Myocyte (in vitro differentiated cells): ENCODE measurements around the gene LCOR. TPM values are rescaled to one million over a fixed set of nuclear protein-coding genes. Genes with fewer than 3 reads are reported as not detected.
"Not testable (repeated sequence)": the region's sequence is repeated elsewhere in the genome, so short reads cannot be mapped to it uniquely, and the experiment has no call there.

Source experiments
- DNase-seq: peaks from one replicate; pipeline ENCODE4 v3.0.0-alpha.2; 2012; ENCODE audit warnings: low read depth
- polyA plus RNA-seq: library from polyadenylated mRNA; unstranded; fragments of >200 nt; gene quantifications from one replicate; pipeline ENCODE4 v1.2.1, GENCODE V29; 2012; ENCODE audit warnings: missing spikeins
- total RNA-seq: library from RNA; depleted of rRNA; stranded (reverse); fragments of >200 nt; gene quantifications from 2 replicates; pipeline ENCODE4 v1.2.3, GENCODE V29; 2014

LCOR gene
- 15.6 and 16.8 TPM in 2 replicates for total RNA-seq
- polyA plus RNA-seq: 3.2 TPM

DNA sequence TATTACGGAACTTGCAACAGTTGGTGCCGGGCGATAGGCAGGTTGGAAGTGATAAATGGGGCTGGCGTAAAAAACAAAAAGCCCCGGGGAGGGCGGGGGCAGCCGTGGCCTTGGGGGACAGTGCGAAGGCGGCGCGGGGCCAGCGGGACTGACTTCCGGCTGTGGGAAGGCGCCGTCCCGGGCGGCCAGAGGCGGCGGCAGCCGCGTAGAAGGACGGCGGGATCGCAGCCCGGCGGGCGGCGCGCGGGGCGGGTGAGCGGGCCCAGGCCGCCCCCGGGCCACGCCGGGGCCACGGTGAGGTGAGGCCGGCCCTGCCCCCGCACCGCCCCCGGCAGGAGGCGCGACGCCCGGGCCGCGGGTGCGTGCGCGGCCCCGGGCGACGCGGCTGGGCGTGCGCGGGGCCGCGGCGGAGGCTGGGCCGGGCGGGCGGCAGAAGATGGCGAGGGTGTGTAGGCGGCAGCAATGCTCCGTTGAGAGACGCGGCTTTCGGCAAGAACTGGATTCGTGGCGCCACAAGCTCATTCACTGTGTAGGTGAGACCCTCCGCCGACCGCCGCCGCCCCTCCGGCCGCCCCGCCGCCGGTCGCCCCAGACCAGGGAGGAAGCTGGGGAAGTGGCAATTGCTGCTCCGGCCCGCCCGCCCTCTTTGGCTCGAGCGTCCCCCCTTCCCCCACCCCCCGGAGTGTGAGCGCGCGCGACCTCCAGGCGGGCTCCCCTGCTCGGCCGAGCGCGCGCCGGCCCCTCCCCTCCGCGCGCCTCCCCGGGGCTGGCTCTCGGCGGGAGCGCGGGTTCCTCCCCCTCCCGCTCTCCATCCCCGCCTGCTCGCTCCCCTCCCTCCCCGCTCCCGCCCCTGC lies at the start of gene LCOR:
TSS of gene LCOR (plus strand) at position 432 of the 854 bp plus-strand sequence. CDS start 116,760 bp downstream, outside the sequence.
- DNase-seq: peak; percentile 89

- no peak for DNase-seq
Observed at GRCh38 chr10:96784253-96784652, 47.8 kb upstream of the LCOR start.

GRCh38 chr10:96789571-96790108 lies 42.5 kb upstream of the LCOR start:
- DNase-seq: peak; percentile 49

DNA sequence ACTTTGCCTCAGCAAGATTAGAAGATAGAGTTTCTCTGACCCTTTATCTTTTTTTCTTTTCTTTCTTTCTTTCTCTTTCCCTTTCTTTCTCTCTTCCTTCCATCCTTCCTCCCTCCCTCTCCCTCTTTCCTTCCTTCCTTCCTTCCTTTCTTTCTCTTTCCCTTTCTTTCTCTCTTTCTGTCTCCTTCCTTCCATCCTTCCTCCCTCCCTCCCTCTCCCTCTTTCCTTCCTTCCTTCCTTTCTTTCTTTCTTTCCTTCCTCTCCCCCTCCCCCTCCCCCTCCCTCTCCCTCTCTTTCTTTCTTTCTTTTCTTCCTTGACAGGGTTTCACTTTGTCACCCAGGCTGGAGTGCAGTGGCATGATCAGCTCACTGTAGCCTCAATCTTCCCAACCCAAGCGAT lies 40.2 kb upstream of the LCOR start:
- no peak for DNase-seq

DNA sequence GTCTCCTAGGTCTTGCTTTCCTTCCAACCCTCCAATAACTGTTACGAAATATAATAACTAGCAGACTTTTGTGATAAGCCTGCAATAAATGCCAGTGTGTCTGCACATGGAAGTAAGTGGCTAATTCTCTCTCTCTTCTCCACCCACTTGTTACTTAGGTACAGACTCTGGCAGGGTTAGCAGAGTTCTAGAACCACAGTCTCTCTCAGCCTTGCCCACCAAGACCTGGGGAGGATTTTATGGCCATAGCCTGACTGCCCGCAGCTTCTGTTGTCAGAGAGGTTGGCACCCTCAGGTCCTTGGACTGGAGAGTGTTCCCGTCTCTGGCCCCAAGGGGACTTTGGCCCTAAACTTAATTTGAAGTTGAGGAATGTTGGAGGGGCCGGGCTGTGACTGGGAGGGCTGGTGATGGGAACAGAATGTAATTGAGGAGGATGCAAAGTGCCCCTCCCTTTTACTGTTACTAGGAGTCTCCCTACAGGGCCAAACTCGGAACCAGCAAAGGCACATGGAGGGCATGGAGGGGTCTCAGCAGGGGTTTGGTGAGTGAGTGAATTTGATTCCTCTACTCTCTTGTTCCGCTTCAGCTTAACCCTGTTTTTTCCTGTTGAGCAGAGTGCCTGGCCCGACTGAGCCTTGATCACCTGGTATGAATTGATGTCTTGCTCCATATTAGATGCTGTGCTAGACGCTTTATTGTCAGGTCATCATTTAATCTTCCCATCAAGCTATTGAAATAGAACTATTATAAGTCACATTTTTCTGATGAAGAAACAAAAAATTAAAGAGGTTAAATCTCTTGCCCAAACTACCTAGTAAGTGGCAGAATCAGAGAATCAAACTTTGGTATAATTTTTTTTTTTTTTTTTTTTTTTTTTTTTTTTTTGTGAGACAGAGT lies 37.0 kb upstream of the LCOR start:
- no peak for DNase-seq

DNA sequence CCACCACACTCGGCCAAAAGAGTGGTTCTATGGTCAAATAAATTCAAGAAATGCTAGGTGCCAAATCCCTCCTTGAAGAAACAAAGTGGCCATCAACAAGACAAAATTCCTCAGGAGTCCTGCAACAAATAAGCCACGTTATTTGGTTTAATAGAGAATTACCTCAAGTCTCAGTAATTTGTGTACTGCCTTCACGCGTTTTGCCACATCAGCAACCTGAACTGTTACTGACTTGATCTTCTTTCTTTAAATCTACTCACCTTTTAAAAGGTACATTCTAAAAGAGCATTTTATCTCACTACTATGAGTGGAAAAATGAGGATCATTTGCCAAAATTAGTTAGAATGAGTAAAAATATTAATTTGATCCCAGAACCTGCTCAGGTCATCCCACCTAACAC lies 34.6 kb upstream of the LCOR start:
- no peak for DNase-seq

DNA sequence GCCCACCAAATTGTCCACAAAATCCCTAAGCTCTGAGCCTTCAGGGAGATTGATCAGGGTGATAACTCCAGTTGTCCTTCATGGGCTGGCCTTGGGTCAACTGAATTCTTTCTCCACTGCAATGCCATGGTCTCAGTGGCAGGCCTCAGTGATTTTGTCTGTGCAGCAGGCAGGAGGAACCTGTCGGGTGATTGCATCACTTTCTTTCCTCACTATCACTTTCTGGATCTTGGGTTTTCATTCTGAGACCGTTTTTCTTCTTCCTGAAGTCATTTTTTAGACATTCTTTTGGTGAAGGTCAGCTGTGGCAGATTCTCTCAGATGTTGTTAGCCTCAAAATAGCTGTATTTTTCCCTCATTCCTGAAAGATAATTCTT lies 28.8 kb upstream of the LCOR start:
- no peak for DNase-seq

DNA sequence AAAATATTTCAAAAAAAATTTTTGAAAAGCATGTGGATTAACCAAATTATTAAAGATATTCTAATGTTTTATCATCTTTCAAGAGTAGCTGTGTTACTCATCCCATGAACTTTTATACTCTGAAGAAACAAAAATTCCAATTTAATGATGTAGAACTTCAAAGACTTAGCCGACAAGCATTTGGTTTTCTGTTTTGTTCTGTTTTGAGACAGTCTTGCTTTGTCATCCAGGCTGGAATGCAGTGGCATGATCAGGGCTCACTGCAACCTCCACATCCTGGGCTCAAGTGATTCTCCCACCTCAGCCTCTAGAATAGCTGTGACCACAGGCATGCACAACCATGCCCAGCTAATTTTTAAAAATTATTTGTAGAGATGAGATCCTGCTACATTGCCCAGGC lies 17.8 kb upstream of the LCOR start:
- peak; percentile 61 for DNase-seq

DNA sequence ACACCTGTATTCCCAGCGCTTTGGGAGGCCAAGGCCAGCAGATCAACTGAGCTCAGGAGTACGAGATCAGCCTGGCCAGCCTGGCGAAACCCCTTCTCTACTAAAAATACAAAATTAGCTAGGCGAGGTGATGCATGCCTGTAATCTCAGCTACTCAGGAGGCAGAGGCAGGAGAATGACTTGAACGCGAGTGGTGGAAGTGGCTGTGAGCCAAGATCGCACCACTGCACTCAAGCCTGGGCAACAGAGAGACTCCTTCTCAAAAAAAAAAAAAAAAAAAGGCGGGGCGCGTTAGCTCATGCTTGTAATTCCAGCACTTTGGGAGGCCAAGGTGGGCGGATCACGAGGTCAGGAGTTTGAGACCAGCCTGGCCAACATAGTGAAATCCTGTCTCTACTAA lies 13.1 kb upstream of the LCOR start:
- not testable (repeated sequence) for DNase-seq

GRCh38 chr10:96820765-96821164 lies 11.3 kb upstream of the LCOR start:
- no peak for DNase-seq

GRCh38 chr10:96826438-96826837 lies 5.7 kb upstream of the LCOR start:
- DNase-seq: no peak

- DNase-seq: no peak
Observed at GRCh38 chr10:96828609-96829008, 3.5 kb upstream of the LCOR start.

GRCh38 chr10:96829029-96829773 lies 2.9 kb upstream of the LCOR start:
- no peak for DNase-seq

GRCh38 chr10:96830511-96831199 lies 1.4 kb upstream of the LCOR start:
- DNase-seq: peak; percentile 65

GRCh38 chr10:96831200-96831866 lies 765 bp upstream of the LCOR start:
- DNase-seq: no peak

GRCh38 chr10:96832721-96833219 lies 672 bp downstream of the LCOR start:
- DNase-seq: peak; percentile 78

- DNase-seq: peak; percentile 27
Observed at GRCh38 chr10:96833220-96834001, 1.3 kb downstream of the LCOR start.

GRCh38 chr10:96834120-96834519 lies 2.0 kb downstream of the LCOR start:
- no peak for DNase-seq

DNA sequence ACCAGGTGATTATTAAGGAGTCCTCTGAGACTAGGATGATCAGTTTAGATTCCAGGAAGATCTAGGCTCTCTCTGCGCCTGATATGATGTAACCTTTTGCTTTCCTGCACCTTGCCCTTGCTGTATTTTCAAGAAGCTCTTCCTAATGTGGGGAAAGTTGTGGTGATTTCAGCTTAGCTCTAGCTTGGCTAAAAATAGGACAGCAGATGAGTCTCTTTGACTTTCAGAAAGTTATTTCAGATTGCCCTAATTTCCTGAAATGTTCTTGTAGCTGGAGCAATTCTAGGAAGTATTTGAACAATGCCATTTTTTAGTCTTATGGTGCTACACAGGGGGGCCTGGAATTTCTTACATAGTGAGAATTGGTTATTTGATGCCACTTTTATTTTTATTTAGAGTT lies 3.8 kb downstream of the LCOR start:
- DNase-seq: no peak
